Neutrophil (primary cell): ENCODE results near the gene BMF.

Source experiments
- H3K27ac ChIP-seq: fragments of 200-600 bp; sonication (generic); 2 replicates; pipeline ENCODE4 v1.5.1; 2016; ENCODE audit warnings: mild to moderate bottlenecking, moderate library complexity
- H3K27me3 ChIP-seq: fragments of 200-600 bp; sonication (generic); 2 replicates; pipeline ENCODE4 v1.6.0; 2016; ENCODE audit warnings: mild to moderate bottlenecking
- H3K36me3 ChIP-seq: fragments of 200-600 bp; sonication (generic); 2 replicates; pipeline ENCODE4 v1.5.1; 2017
- H3K4me1 ChIP-seq, 2 experiments: fragments of 200-600 bp in 1 of 2; sonication (generic) in 1 of 2; 1 replicate in 1 of 2; 2 replicates in 1 of 2; pipeline versions ENCODE4 v1.5.1 to v1.6.1; 2013 to 2016; ENCODE audit warnings: low read depth in 1 of 2, low read length in 1 of 2, mild to moderate bottlenecking in 1 of 2, moderate library complexity in 1 of 2; ENCODE audit not compliant: control insufficient read depth in 1 of 2, insufficient read depth in 1 of 2
- H3K4me3 ChIP-seq, 2 experiments: fragments of 200-600 bp in 1 of 2; sonication (generic) in 1 of 2; 1 replicate in 1 of 2; 2 replicates in 1 of 2; pipeline ENCODE4 v1.5.1; 2013 to 2016; ENCODE audit warnings: low read depth in 1 of 2, low read length in 1 of 2, mild to moderate bottlenecking in 1 of 2, moderate library complexity in 1 of 2
- H3K9me3 ChIP-seq: fragments of 200-600 bp; sonication (generic); 2 replicates; pipeline ENCODE4 v1.5.1; 2016
- TF ChIP-seq, protein P1 (sequence below): fragments of 200-600 bp; sonication (generic); IDR thresholded peaks from 2 replicates; pipeline ENCODE4 v1.5.1; 2016; ENCODE audit warnings: antibody characterized with exemption

The BMF gene

GRCh38 chr15:40045572-40046217, 63.0 kb downstream of the BMF start:
- H3K9me3 ChIP-seq = no peaks in the 10 kb centered on the region
- peaks cover 26 to 27% of the 10 kb centered on the region in 2 experiments for H3K4me1 ChIP-seq
- H3K4me3 ChIP-seq = no peak overlapping the region
- H3K36me3 ChIP-seq = no peaks in the 10 kb centered on the region
- H3K27ac ChIP-seq = no peak overlapping the region
- TF ChIP-seq, protein P1, sequence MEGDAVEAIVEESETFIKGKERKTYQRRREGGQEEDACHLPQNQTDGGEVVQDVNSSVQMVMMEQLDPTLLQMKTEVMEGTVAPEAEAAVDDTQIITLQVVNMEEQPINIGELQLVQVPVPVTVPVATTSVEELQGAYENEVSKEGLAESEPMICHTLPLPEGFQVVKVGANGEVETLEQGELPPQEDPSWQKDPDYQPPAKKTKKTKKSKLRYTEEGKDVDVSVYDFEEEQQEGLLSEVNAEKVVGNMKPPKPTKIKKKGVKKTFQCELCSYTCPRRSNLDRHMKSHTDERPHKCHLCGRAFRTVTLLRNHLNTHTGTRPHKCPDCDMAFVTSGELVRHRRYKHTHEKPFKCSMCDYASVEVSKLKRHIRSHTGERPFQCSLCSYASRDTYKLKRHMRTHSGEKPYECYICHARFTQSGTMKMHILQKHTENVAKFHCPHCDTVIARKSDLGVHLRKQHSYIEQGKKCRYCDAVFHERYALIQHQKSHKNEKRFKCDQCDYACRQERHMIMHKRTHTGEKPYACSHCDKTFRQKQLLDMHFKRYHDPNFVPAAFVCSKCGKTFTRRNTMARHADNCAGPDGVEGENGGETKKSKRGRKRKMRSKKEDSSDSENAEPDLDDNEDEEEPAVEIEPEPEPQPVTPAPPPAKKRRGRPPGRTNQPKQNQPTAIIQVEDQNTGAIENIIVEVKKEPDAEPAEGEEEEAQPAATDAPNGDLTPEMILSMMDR = no peak
- no peaks in the 10 kb centered on the region for H3K27me3 ChIP-seq

DNA sequence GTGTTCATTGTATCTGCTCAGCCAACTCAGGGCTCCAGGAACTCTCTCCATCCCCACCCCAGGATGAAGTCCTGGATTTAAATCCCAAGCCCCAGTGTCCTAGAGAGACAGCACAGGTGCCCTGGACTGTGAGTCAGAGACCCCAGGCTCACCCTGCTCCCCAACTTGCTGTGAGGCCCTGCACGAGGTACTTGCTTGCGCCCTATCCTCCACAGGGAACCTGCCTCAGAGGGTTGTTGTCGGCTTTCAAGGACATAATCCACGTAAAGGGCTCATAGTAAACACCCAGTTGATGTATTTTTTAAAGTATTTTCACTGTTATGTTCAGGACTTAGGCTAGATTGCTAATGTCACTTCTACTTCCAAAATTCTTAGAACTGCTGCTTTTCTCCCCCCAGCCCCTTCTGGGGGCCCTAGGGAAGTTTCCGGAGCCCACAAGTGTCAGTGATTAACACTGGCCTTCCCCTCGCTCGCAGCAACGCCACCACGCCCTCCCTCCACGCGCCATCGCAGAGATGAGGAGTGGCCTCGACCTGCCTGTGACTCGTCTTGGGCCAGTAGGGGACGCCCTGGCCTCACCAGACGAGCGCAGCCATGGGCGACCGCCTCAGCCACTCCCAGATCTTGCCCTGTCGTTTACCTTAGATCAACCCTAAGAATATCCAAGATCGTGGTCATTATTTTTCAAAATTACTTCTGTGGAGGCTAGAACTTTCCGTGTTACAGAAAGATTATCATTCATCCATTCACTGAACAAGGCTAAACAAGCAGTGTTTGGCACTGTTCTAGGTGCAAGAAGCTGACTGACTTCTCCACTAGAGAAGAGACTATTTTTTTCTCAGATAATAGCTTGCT, 63.7 kb downstream of the BMF start:
- Histone ChIP-seq H3K4me1 (peaks cover 26 to 27% of the 10 kb centered on the region in 2 experiments), H3K9me3 (no peaks in the 10 kb centered on the region), H3K36me3 (no peaks in the 10 kb centered on the region), H3K27me3 (no peaks in the 10 kb centered on the region), H3K27ac (no peak overlapping the region), H3K4me3 (no peak overlapping the region)
- TF ChIP-seq, protein P1 = peak; percentile 50

GRCh38 chr15:40043927-40044716, 64.6 kb downstream of the BMF start:
- H3K4me1 ChIP-seq = peaks cover 31 to 33% of the 10 kb centered on the region in 2 experiments
- no peaks in the 10 kb centered on the region for H3K27me3 ChIP-seq
- no peak overlapping the region for H3K4me3 ChIP-seq
- H3K36me3 ChIP-seq = no peaks in the 10 kb centered on the region
- H3K9me3 ChIP-seq = no peaks in the 10 kb centered on the region
- H3K27ac ChIP-seq = no peak overlapping the region
- TF ChIP-seq, protein P1 = no peak

GRCh38 chr15:40042791-40043320, 65.8 kb downstream of the BMF start:
- H3K4me1 ChIP-seq = peaks cover 32% of the 10 kb centered on the region in 2 experiments
- no peaks in the 10 kb centered on the region for H3K9me3 ChIP-seq
- H3K27ac ChIP-seq = no peak overlapping the region
- no peak overlapping the region for H3K4me3 ChIP-seq
- TF ChIP-seq, protein P1 = no peak
- no peaks in the 10 kb centered on the region for H3K36me3 ChIP-seq
- H3K27me3 ChIP-seq = no peaks in the 10 kb centered on the region

DNA sequence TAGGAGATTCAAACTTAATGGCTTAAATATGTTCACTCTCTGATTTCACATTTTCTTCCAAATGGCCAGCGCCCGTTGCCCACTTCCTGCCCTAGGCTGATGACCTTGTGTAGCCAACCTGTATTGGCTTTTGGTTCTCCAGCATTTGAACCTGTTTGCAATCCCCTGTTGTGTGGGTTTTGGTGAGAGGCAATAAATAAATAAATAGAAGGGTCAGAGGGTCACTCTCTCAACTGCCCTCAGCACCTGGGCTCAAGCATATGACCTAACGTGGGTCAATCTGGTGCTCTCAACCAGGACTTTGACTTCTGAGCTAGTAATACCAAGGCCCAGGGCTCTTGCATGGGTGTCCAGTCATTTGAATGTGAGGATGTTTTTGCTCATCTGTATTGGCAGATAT, 67.9 kb downstream of the BMF start:
- TF ChIP-seq, protein P1 = no peak
- H3K4me3 ChIP-seq = no peak overlapping the region
- no peaks in the 10 kb centered on the region for H3K9me3 ChIP-seq
- peaks cover 14% of the 10 kb centered on the region for H3K36me3 ChIP-seq
- no peaks in the 10 kb centered on the region for H3K27me3 ChIP-seq
- peaks cover 25 to 26% of the 10 kb centered on the region in 2 experiments for H3K4me1 ChIP-seq
- no peak overlapping the region for H3K27ac ChIP-seq
